HG02970 (cell line): Measurements from ENCODE around the gene SNX10.

Source experiments
- ATAC-seq: cut with Tn5 transposase; IDR thresholded peaks from one replicate; pipeline ENCODE4 v1.9.1; 2021; ENCODE audit warnings: mild to moderate bottlenecking, moderate library complexity, moderate number of reproducible peaks; ENCODE audit not compliant: unreplicated experiment, low FRiP score

Gene SNX10

DNA sequence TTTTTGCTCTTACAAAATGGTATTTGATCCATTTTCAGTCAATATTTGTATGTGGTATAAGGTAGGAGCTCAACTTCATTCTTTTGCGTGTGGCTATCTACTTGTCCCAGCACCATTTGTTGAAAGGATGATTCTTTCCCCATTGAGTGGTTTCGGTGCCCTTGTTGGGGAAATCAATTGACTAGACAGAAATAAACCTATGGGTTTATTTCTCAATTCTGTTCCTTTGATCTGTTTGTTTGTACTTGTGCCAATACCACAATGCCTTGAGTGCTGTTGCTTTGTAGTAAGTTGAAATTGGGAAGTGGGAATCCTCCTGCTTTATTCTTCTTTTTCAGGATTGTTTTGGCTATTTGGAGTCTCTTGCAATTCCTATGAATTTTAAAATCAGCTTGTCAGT is 41.0 kb downstream of the SNX10 start:
- no peak for ATAC-seq

DNA sequence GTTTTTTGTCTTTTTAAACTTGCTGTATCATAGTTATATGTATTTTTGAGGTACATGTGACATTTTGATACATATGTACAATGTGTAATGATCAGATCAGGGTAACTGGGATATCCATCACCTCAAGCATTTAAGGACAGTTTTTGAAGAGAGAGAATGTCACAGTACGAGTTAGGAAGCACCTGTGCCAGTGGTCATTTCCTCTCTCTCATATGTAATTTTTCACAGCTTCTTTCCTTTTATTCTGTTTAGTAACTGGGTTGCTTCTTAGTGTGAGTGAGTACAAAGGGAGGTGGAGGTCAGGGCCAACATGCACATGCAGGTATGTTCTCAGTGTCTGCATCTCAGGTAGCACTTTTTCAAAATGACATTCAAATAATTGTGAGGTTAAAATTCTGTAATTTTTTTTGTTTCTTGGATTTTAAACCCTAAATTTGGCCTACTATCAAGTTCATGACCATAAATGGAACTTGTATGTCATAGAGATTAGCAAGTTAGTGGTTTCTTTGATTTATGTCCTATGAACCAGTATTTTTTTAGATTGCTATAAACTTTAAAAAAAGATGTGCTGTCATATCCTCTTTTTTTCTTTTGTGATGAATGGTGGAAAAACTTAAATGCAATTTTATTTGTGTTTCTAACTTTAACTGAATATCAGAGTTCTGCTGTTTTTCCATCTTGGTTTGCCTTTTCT is 42.7 kb downstream of the SNX10 start:
- ATAC-seq: no peak

- ATAC-seq: no peak
Observed at GRCh38 chr7:26337232-26337865, 45.7 kb downstream of the SNX10 start.

GRCh38 chr7:26340476-26341018 is 48.9 kb downstream of the SNX10 start:
- ATAC-seq: no peak

- ATAC-seq: no peak
Observed at GRCh38 chr7:26343320-26343832, 51.7 kb downstream of the SNX10 start.

DNA sequence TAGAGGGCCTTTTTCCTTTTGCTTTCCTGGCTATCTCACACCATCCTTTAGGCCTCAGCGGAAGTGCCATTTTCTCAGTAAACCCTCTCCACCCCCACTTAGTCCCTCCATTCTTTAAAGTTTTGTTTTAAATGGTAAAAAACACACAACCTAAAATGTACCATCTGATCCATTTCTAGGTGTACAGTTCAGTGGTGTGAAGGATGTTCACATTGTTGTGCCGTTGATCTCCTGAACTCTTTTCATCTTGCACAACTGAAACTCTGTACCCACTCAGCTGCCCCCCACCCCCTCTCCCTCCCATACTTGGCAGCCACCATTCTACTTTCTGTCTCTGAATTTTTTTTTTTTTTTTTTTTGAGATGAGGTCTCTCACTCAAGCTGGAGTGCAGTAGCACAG is 52.2 kb downstream of the SNX10 start:
- ATAC-seq: no peak

- ATAC-seq: no peak
Observed at GRCh38 chr7:26345202-26345601, 53.5 kb downstream of the SNX10 start.

GRCh38 chr7:26345837-26346236 is 54.2 kb downstream of the SNX10 start:
- no peak for ATAC-seq

- no peak for ATAC-seq
Observed at GRCh38 chr7:26346611-26347203, 55.0 kb downstream of the SNX10 start.

- peak; percentile 69 for ATAC-seq
Observed at GRCh38 chr7:26348234-26348851, 56.7 kb downstream of the SNX10 start.

- ATAC-seq: no peak
Observed at GRCh38 chr7:26349005-26349915, 57.6 kb downstream of the SNX10 start.

DNA sequence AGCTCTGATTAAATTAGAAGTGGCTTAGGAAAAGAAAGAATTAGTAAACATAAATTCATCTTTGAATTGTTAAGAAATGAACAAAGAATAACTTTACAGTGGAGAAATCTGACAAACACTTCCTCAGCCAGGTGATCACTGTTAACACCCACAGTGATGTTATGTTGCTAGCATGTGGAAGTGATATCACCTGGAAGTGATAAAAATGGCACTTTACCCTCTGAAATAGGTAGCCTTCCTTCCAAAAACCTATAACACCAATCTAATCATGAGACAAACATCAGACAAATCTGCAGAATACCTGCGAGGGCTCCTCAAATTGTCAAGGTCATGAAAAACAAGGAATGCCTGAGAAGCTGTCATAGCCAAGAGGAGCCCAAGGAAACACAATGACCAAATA is 59.5 kb downstream of the SNX10 start:
- no peak for ATAC-seq

DNA sequence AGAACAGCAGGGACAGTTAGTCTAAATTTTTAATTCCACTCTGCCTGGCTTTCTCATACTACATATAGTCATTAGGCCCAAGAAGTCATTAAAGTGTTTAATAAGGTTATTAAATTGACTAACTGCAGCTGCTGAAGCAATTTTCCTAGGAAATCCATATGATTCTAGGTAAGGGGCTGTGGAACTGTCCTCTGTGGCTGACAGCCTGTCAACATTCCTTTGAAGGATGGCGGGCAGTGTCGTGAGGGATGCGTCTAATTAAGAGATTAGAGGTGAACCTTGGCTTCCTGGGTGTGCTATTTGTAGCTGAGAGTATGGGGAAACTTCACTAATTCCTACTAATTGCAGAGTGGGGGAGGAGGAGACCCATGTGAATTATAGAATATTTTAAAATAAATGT is 64.6 kb downstream of the SNX10 start:
- ATAC-seq: no peak

DNA sequence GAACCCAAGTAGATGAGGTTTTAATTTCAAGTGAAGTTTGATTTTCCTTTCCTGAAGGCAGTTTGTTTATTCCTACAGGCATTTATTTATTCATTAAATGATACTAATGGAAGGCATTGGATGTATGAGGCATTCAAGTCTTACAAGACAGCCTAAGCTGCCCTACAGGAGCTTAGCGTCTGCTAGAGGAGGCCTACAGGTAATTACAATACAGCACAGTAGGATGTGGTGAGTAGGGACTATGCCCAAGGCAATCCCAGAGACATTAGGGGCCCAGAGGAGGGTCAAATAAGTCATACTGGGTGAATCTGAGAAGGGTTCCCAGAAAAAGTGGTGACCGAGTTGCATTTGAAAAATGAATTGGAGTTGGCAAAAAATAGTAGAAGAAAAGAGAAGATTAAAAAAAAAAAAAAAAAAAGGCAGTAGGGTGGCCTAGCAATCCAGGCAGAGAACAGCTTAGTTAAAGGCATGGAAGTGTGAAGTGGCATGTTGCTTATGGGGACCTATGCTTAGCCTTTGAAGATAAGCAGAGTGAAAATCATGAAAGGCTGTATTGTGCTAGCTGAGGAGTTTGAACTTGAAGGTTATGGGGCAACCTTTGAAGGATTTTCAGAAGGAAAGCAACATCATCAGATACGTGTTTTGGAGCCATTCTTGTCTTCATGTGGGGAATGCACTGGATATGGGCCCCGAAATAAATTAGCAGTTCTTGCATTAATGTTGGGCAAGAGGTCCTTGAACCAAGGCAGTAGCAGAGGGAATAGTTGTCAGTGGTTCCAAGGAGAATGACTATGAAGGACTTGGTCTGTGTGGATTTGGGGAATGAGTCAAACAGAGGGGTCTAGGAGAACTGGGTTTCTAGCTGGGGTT is 65.5 kb downstream of the SNX10 start:
- ATAC-seq: no peak

DNA sequence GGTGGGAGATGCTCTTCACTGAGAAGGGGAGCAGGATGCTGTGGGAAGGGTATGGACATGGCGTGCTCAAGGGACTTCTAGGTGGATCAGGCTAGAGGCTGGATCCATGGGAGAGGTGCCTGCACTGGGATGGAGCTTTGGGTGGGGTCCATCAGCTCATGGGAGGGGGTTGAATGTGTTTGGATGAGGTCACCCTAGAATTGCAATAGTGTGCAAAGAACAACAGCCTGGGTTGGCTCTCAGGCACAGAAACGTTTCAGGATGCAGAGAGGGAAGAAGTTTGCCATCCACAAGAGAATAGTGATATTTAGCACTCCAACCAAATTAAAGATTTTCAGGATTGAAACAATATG is 66.1 kb downstream of the SNX10 start:
- ATAC-seq: no peak

DNA sequence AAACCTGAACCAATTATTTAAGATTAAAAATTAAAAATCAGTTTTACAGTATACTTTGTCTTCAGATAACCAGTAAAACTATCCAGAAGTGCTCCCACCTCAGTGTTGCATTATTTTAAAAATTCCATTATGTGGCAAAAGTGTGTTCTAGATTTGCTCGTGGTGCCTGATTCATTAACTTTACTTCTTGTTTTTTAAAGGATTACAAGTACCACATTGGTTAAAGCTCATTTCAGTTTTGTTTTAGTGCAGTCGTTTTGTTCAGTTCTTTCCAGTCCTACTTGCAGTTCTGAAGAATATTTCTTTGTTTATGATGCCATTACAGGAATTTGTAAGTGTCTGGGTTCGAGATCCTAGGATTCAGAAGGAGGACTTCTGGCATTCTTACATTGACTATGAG is 69.0 kb downstream of the SNX10 start:
- no peak for ATAC-seq

DNA sequence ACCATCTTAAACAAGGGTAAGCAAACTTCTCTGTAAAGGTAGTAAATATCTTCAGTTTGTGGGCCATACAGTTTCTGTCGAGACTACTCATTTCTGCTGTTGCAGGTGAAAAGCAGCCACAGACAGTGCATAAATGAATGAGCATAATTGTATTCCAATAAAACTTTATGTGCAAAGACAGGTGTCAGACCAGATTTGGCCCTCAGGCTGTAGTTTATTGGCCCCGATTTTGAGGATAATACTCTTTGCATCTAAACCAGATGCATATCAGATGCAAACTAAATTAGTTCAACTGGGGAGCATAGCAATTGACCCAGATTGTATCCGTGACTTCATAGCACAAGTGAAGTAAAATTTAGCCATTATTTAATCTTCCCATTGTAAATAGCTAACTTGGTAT is 70.0 kb downstream of the SNX10 start:
- no peak for ATAC-seq

DNA sequence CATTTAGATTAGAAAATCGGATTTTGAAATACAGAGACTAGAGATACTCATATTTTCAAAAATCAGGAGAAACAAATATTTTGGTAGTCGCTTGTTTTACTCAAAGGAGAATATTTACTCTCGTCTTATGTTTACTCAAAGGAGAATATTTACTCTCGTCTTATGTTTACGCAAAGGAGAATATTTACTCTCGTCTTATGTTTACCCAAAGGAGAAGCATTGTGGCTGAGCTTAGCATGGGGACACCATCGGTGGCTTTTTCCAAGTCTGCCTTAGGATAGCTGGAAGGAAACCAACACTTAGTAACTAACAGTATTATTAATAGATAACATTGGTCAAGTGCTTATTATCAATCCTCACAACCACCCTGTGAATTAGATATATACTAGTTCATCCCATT is 71.8 kb downstream of the SNX10 start:
- ATAC-seq: no peak
